Measurements from ENCODE around the gene NISCH.

Gene NISCH

DNA sequence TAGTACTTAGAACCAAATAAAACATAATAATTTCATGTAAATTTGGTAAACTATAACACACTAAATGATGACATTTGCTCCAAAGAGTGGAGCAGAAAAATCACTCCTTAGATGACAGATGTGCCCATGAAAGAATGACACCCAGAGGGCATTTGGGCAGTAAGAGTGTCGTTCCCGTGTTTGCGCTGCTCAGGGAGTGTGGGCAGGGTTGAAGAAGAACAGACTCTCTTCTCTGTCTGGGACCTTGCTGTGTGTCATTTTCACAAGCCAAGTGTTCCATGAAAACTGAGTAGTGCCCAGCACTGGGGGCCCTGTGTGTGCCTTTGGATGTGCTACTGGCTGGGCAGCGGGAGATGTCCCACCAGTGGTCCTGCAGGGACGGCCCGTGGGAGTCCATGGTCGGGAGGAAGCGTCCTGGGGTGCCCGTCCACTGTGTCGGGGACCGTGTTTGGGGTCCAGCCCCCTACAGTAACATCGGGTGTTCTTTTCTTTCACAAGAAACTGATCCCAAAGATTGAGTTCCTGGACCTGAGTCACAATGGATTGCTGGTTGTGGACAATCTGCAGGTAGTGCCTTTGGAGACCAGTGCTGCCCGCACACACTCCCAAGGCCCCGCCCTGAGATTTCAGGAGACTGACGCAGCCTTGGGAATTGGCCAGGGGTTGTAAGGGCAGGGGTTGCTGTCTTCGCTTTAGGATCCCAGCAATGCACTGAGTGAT, 21.8 kb downstream of the NISCH start:
- no peak for TF ChIP-seq ZFX (IDR thresholded peaks at IDR 0.05; ENCODE audit: borderline replicate concordance)
- TF ChIP-seq, protein P1, sequence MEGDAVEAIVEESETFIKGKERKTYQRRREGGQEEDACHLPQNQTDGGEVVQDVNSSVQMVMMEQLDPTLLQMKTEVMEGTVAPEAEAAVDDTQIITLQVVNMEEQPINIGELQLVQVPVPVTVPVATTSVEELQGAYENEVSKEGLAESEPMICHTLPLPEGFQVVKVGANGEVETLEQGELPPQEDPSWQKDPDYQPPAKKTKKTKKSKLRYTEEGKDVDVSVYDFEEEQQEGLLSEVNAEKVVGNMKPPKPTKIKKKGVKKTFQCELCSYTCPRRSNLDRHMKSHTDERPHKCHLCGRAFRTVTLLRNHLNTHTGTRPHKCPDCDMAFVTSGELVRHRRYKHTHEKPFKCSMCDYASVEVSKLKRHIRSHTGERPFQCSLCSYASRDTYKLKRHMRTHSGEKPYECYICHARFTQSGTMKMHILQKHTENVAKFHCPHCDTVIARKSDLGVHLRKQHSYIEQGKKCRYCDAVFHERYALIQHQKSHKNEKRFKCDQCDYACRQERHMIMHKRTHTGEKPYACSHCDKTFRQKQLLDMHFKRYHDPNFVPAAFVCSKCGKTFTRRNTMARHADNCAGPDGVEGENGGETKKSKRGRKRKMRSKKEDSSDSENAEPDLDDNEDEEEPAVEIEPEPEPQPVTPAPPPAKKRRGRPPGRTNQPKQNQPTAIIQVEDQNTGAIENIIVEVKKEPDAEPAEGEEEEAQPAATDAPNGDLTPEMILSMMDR (IDR thresholded peaks at IDR 0.05): no peak
- H3K27ac ChIP-seq: no peak overlapping the region

DNA sequence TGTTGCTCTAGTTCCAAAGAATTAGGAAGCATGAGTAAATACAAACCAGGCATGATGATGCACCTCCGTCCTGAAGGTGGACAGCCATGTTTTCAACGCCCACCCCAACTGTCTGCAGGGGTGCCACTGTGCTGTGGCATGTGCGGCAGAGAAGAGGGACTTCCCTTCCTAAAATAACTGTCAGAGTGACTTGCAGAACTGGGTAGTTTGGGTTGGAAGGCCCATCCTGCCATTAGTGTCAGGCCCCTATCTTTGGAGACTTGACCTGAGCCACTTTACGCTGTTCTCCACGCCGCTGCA, 22.3 kb downstream of the NISCH start:
- TF ChIP-seq ZFX (IDR thresholded peaks at IDR 0.05; ENCODE audit: borderline replicate concordance): no peak
- TF ChIP-seq, protein P1 (IDR thresholded peaks at IDR 0.05): no peak
- H3K27ac ChIP-seq: no peak overlapping the region

DNA sequence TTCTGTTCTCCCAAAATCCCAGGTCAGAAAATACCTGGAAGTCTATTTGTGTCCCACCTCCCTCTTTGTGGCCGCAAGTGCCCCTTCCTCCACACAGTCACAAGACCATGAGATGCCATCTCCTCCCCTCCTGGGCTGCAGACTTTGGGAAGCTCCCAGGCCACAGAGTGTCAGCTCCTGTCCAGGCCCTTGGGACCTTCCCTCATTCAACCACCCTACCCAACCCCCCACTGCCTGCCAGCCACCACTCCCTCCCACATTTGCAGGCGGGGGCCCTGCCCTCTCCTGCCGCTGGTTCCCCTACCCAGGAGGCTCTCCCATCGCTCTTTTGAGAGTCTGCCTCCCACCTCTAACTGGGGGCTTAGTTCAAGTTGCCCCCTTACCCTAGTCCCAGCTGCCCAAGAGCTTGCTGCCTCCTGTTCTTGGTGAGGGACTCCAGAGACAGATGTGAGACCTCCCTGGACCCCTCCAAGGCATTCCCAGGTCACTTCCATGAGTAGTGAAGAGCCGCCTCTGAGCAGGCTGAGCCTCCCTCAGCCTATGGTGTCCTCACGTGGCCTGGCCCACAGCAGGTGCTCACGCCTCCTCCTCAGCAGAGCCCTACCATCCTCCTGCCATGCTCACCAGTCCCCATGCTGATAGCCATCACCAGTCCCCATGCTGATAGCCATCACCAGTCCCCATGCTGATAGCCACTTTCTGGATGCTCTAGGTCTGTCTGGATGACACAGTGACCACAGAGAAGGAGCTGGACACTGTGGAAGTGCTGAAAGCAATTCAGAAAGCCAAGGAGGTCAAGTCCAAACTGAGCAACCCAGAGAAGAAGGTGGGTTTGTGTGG, 23.9 kb downstream of the NISCH start:
- TF ChIP-seq, protein P1 (IDR thresholded peaks at IDR 0.05): no peak
- TF ChIP-seq ZFX (IDR thresholded peaks at IDR 0.05; ENCODE audit: borderline replicate concordance): no peak

DNA sequence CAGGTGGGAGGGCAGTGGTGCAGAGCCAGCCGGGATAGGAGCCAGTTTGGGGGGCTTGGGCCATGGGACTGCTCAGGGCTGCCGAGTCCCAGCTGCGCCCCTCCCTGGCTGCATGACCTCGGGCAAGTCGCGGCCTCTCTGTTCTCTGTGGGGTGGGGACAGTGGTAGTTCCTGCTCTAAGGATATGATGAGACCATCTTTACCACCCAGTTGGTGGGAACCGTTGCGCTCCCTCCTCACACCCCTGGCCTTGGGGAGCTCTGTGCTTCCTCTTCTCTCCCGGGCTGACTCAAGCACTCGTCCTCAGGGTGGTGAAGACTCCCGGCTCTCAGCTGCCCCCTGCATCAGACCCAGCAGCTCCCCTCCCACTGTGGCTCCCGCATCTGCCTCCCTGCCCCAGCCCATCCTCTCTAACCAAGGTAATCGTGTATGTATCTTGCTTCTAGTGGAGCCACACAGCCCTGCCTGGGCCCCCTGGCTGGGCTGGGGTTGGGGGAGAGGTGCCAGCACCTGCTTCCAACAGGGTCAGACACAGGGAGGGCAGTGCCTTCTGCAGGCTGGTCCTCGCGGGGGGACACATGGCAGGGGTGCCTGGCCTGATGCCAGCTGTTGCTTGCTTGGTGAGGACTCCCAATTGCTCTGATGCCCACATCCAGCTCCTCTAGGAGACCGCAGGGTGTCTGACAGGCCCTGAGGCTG, 24.6 kb downstream of the NISCH start:
- H3K27ac ChIP-seq: no peak overlapping the region
- no peak for TF ChIP-seq ZFX (IDR thresholded peaks at IDR 0.05; ENCODE audit: borderline replicate concordance)
- TF ChIP-seq, protein P1 (IDR thresholded peaks at IDR 0.05): no peak

More for the DNA sequence above, 23.9 kb downstream of the NISCH start:
- H3K27ac ChIP-seq: no peak overlapping the region

DNA sequence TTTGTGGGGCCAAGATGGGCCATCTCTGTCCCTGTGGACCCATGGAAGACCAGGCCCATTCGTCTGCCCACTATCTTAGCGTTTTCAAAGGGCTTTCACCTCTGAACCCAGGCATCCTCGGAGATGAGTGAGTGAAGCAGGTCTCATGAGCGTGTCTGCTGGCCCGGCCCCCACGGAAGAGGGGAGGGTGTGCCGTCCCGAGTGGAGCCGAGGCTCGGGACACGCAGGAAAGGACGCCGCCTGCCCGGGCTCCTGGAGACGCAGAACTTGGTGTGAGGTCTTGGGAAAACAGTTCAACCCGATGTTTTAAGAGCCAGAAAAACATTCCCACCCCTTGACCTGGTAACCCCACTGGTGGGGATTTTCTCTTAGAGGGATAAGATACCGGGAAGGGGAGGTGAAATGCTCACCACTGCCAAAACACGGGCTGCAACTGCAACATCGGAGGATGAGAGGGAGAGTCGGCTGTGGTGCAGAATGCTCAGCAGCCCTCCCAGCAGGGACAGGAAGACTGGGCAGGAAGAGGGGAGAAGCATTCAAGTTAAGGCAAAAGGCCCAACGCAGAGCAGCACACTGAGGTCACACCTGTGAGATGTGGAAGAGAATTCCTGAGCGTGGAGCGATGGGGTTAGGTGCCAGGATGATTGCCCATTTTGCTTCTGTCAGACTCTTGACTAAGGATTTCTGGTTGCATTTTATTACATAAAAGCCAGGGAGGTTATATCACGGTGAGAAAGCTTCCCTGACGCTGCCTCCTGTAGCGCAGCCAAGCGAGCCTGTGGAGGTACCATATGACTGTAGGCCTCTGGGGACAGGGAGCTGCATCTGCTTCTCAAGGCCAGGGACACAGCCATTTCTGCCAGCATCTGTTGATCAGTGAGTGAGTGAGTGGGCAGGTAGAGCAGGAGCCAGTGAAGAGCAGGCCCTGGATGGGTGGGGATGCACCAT, 25.6 kb downstream of the NISCH start:
- H3K27ac ChIP-seq: no peak overlapping the region
- TF ChIP-seq ZFX (IDR thresholded peaks at IDR 0.05; ENCODE audit: borderline replicate concordance): no peak
- TF ChIP-seq, protein P1 (IDR thresholded peaks at IDR 0.05): no peak

DNA sequence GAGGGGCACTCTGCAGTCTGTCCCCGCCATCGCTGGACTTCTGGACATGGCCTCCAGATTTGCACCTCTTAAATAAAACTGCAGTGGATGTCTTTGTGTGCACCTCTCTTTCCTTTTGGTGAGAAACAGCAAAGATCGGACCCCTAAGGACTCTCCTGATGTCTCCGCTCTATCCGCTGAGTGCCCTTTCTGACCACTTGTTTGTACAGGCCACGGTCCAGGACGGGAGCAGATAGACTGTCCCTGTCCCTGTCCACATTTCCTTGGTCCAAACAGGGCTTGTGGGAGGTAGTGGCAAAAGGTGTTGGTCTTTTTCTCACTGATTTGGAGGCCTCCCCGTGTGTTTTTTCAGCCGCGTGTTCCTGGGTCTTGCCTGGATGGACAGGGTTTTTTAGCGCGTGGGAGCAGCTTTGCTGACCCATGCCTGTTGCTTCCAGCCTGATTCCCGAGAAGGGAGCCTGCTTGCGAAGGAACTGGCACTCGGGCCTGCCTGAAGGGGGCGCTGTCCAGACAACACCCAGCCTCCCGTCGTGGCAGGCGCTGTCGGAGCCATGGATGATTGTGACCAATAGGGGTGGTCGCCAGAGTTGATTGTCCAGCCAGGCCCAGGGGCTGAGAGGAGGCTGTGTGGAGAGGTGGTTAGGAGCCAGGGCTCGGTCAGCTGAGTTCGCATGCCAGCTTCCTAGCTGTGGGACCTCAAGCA, 26.6 kb downstream of the NISCH start:
- H3K27ac ChIP-seq: no peak overlapping the region
- TF ChIP-seq, protein P1 (IDR thresholded peaks at IDR 0.05): peak; percentile 74
- TF ChIP-seq ZFX (IDR thresholded peaks at IDR 0.05; ENCODE audit: borderline replicate concordance): no peak

Measured in 22Rv1 (cell line).